Gastrocnemius medialis (tissue), 4 donors: ENCODE measurements around the gene KRTAP12-4.

ENCODE experiments used
- POLR2A ChIP-seq, 2 donors: fragments of 450-650 bp; IDR thresholded peaks; one replicate each; pipeline ENCODE4 v1.6.1; 2017; ENCODE audit warnings: antibody characterized with exemption in 2 of 2, mild to moderate bottlenecking in 2 of 2, moderate library complexity in 2 of 2
- TF ChIP-seq, protein P1 (sequence below), 5 experiments: fragments of 450-650 bp in 3 of 5; fragments of 200-600 bp in 2 of 5; sonication (generic) in 2 of 5; IDR thresholded peaks in 4 of 5; conservative IDR thresholded peaks in 1 of 5; 1 replicate in 4 of 5; 2 replicates in 1 of 5; pipeline ENCODE4 v1.5.1; 2016 to 2019; ENCODE audit warnings: antibody characterized with exemption in 5 of 5, mild to moderate bottlenecking in 3 of 5, moderate library complexity in 3 of 5

DNA sequence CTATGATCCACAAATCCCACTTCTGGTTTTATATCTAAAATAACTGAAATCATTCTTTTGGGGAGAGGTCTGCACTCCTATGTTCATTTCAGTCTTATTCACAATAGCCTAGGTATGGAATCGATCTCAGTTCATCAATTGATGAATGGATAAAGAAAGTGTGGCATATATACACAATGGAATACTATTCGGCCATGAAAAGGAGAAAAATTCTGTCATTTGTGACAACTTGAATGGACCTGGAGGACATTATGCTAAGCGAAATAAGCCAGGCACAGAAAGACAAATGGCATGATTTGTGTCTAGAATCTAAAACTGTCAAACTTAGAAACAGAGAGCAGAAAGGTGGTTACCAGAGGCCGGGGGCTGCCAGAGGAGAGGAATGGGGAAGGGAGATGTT, 48.0 kb downstream of the KRTAP12-4 start:
- TF ChIP-seq, protein P1, sequence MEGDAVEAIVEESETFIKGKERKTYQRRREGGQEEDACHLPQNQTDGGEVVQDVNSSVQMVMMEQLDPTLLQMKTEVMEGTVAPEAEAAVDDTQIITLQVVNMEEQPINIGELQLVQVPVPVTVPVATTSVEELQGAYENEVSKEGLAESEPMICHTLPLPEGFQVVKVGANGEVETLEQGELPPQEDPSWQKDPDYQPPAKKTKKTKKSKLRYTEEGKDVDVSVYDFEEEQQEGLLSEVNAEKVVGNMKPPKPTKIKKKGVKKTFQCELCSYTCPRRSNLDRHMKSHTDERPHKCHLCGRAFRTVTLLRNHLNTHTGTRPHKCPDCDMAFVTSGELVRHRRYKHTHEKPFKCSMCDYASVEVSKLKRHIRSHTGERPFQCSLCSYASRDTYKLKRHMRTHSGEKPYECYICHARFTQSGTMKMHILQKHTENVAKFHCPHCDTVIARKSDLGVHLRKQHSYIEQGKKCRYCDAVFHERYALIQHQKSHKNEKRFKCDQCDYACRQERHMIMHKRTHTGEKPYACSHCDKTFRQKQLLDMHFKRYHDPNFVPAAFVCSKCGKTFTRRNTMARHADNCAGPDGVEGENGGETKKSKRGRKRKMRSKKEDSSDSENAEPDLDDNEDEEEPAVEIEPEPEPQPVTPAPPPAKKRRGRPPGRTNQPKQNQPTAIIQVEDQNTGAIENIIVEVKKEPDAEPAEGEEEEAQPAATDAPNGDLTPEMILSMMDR (IDR thresholded peaks at IDR 0.05 in 4 of 5, conservative IDR thresholded peaks at IDR 0.05 in 1 of 5): no peak
- TF ChIP-seq POLR2A (IDR thresholded peaks at IDR 0.05): no peak
